HepG2 (cell line): ENCODE data around the gene KCTD13. TPM values are rescaled to one million over a fixed set of nuclear protein-coding genes. Genes with fewer than 3 reads are reported as not detected.
A peak's percentile ranks its signal among the peaks of the same experiment; 100 is the strongest.

Experiments used
- ETS1 ChIP-seq: sonication (generic); formaldehyde crosslinking; IDR thresholded peaks from 2 replicates; pipeline ENCODE4 v1.4.0; 2020; ENCODE audit warnings: missing genetic modification reagents
- FOXM1 ChIP-seq: sonication (generic); formaldehyde crosslinking; IDR thresholded peaks from 2 replicates; pipeline ENCODE4 v1.5.0; 2020; ENCODE audit warnings: missing genetic modification reagents
- GTF2F1 ChIP-seq: fragments of 150-350 bp; IDR thresholded peaks from 2 replicates; pipeline ENCODE4 v1.6.1; 2014; ENCODE audit warnings: low read length
- HMG20B ChIP-seq: conservative IDR thresholded peaks from 2 replicates; pipeline ENCODE4 v1.6.1; 2016; ENCODE audit warnings: missing genetic modification reagents, missing compliant biosample characterization
- HNRNPL ChIP-seq: fragments of 200-400 bp; formaldehyde crosslinking; IDR thresholded peaks from 2 replicates; pipeline ENCODE4 v1.6.1; 2017; ENCODE audit warnings: mild to moderate bottlenecking, low read depth, low read length
- KDM5B ChIP-seq: sonication (generic); formaldehyde crosslinking; IDR thresholded peaks from 2 replicates; pipeline ENCODE4 v1.4.0; 2020; ENCODE audit warnings: missing genetic modification reagents, mild to moderate bottlenecking, borderline replicate concordance
- MTA3 ChIP-seq: sonication (generic); formaldehyde crosslinking; IDR thresholded peaks from 2 replicates; pipeline ENCODE4 v1.4.0; 2020; ENCODE audit warnings: missing genetic modification reagents
- NFYB ChIP-seq: sonication (generic); formaldehyde crosslinking; IDR thresholded peaks from 2 replicates; pipeline ENCODE4 v1.4.0; 2020; ENCODE audit warnings: missing genetic modification reagents
- NPAS2 ChIP-seq: sonication (generic); formaldehyde crosslinking; IDR thresholded peaks from 2 replicates; pipeline ENCODE4 v1.8.0; 2022; ENCODE audit warnings: mild to moderate bottlenecking, missing genetic modification reagents, borderline replicate concordance
- PHB2 ChIP-seq: fragments of 450-650 bp; IDR thresholded peaks from 2 replicates; pipeline ENCODE4 v1.6.1; 2018; ENCODE audit not compliant: partially characterized antibody
- REPIN1 ChIP-seq: sonication (generic); formaldehyde crosslinking; IDR thresholded peaks from 2 replicates; pipeline ENCODE4 v1.8.0; 2022; ENCODE audit warnings: missing genetic modification reagents, low read depth, mild to moderate bottlenecking, borderline replicate concordance
- SALL2 ChIP-seq: sonication (generic); formaldehyde crosslinking; IDR thresholded peaks from 2 replicates; pipeline ENCODE4 v1.8.1; 2023; ENCODE audit warnings: mild to moderate bottlenecking, missing genetic modification reagents, inconsistent platforms
- SAP130 ChIP-seq: IDR thresholded peaks from 2 replicates; pipeline ENCODE4 v1.6.1; 2016; ENCODE audit warnings: low read depth
- SMAD9 ChIP-seq: sonication (generic); formaldehyde crosslinking; IDR thresholded peaks from 2 replicates; pipeline ENCODE4 v1.5.1; 2020; ENCODE audit warnings: mild to moderate bottlenecking, missing genetic modification reagents
- TCF7 ChIP-seq: sonication (generic); IDR thresholded peaks from 2 replicates; pipeline ENCODE4 v1.6.1; 2016; ENCODE audit warnings: antibody characterized with exemption, low read depth
- ZFAT ChIP-seq: sonication (generic); formaldehyde crosslinking; conservative IDR thresholded peaks from 2 replicates; pipeline ENCODE4 v1.8.1; 2023; ENCODE audit warnings: missing genetic modification reagents, inconsistent platforms
- ZFX ChIP-seq: sonication (generic); formaldehyde crosslinking; IDR thresholded peaks from 2 replicates; pipeline ENCODE4 v1.4.0; 2020; ENCODE audit warnings: mild to moderate bottlenecking, low read depth, missing genetic modification reagents, moderate library complexity
- ZMYM4 ChIP-seq: sonication (generic); formaldehyde crosslinking; IDR thresholded peaks from 2 replicates; pipeline ENCODE4 v1.8.1; 2023; ENCODE audit warnings: mild to moderate bottlenecking, missing genetic modification reagents
- ZNF10 ChIP-seq: sonication (generic); formaldehyde crosslinking; IDR thresholded peaks from 2 replicates; pipeline ENCODE4 v1.4.0; 2020; ENCODE audit warnings: mild to moderate bottlenecking, low read depth, missing genetic modification reagents, borderline replicate concordance
- ZNF567 ChIP-seq: sonication (generic); formaldehyde crosslinking; IDR thresholded peaks from 2 replicates; pipeline ENCODE4 v1.8.1; 2023; ENCODE audit warnings: mild to moderate bottlenecking, missing genetic modification reagents, borderline replicate concordance
- ZNF761 ChIP-seq: sonication (generic); formaldehyde crosslinking; conservative IDR thresholded peaks from 2 replicates; pipeline ENCODE4 v1.4.0; 2020; ENCODE audit warnings: mild to moderate bottlenecking, missing genetic modification reagents
- ZNF772 ChIP-seq: sonication (generic); formaldehyde crosslinking; IDR thresholded peaks from 2 replicates; pipeline ENCODE4 v1.5.0; 2020; ENCODE audit warnings: mild to moderate bottlenecking, missing genetic modification reagents
- polyA plus RNA-seq, 8 experiments: library from polyadenylated mRNA; depleted of rRNA in 3 of 8; stranded (reverse) in 7 of 8; unstranded in 1 of 8; fragments of >200 nt; fragmentation: Illumina TruSeq in 4 of 8; extraction: Trizol in 4 of 8; gene quantifications; 2 replicates each; pipeline versions ENCODE4 v1.2.1 to v1.2.3, GENCODE V29; 2011 to 2016; ENCODE audit warnings: low read depth in 4 of 8, missing spikeins in 1 of 8, mixed read lengths in 1 of 8; ENCODE audit not compliant: insufficient read depth in 1 of 8
- total RNA-seq, 5 experiments: library from RNA; depleted of rRNA; stranded (reverse); fragments of >200 nt; fragmentation: Illumina TruSeq; extraction: Trizol; gene quantifications; 2 replicates each; pipeline ENCODE4 v1.2.3, GENCODE V29; 2016; ENCODE audit warnings: low read depth in 1 of 5
- TF ChIP-seq, protein P1 (sequence below): conservative IDR thresholded peaks from 2 replicates; pipeline ENCODE4 v1.6.1; 2018; ENCODE audit warnings: missing genetic modification reagents
- TF ChIP-seq, protein P2 (sequence below): sonication (generic); formaldehyde crosslinking; IDR thresholded peaks from 2 replicates; pipeline ENCODE4 v1.4.0; 2020; ENCODE audit warnings: missing genetic modification reagents

The KCTD13 gene
- total and polyA plus RNA-seq, 2 of the 13 experiments (the other 11 are each of a cell fraction or from before 2014, with no cell fraction given) = 6.3 to 14.7 TPM

DNA sequence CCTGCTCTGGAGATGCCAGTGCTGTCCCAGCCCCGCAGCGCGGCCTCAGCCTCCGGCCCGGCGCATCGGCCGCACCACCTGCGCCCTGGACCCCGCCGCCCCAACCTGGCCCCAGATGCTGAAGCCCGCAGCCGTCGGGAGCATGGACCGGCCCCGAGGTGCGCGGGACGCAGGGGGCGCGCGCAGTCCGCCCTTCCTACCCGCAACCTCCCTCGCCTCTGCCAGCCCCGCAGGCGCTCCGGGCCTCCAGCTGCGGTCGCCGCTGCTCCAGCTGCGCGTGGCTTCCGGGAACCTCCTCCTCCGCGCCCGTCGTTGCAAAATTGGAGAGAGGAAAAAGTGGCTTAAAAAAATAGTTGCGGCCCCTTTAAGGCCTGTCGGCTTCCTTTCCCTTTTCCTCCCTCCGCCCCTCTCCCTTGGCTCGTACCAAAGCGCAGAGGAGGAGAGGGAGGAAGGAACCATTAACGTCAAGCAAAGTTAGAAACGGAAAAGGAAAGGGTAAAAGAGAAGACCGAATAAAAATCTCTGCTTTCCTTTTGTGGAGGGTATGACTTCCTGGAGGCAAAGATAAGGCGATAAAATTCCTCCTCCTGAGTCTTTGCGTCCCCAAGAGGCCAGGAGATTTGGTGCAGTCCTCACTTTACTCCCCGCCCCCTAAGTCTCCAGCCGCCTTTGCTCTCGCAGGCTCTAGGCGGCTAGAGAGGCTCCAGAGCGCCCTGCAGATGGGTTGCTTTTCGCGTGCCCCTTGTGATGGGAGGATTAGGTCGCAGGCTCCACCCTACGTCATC is 63.0 kb downstream of the KCTD13 start, which contains the start of gene CDIPT (continued):
- TF ChIP-seq, protein P1, sequence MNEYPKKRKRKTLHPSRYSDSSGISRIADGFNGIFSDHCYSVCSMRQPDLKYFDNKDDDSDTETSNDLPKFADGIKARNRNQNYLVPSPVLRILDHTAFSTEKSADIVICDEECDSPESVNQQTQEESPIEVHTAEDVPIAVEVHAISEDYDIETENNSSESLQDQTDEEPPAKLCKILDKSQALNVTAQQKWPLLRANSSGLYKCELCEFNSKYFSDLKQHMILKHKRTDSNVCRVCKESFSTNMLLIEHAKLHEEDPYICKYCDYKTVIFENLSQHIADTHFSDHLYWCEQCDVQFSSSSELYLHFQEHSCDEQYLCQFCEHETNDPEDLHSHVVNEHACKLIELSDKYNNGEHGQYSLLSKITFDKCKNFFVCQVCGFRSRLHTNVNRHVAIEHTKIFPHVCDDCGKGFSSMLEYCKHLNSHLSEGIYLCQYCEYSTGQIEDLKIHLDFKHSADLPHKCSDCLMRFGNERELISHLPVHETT = no peak; the same call in 1 of the 2 replicates
- TF ChIP-seq FOXM1 (CRISPR knock-in tag) (0 out of 2 replicates have a peak, but pooled peaks have one; percentile 41), HNRNPL (peak; percentile 28; the same call in 1 of the 2 replicates), HMG20B (CRISPR knock-in tag) (peak; percentile 71; the same call in 1 of the 2 replicates), NPAS2 (CRISPR knock-in tag) (no peak), GTF2F1 (no peak), NFYB (CRISPR knock-in tag) (peak; percentile 56), MTA3 (CRISPR knock-in tag) (no peak), ZMYM4 (peak; percentile 100), ZNF761 (CRISPR knock-in tag) (no peak), ZFX (CRISPR knock-in tag) (peak; percentile 83), ETS1 (no peak), REPIN1 (CRISPR knock-in tag) (peak; percentile 77), SMAD9 (CRISPR knock-in tag) (no peak), TCF7 (peak; percentile 43; the same call in 1 of the 2 replicates), PHB2 (no peak), SAP130 (CRISPR knock-in tag) (peak; percentile 91), ZFAT (no peak), SALL2 (CRISPR knock-in tag) (0 out of 2 replicates have a peak, but pooled peaks have one; percentile 65), ZNF567 (CRISPR knock-in tag) (0 out of 2 replicates have a peak, but pooled peaks have one; percentile 64), KDM5B (CRISPR knock-in tag) (no peak; the same call in 1 of the 2 replicates), ZNF772 (0 out of 2 replicates have a peak, but pooled peaks have one; percentile 72), ZNF10 (CRISPR knock-in tag) (no peak)
- TF ChIP-seq, protein P2, sequence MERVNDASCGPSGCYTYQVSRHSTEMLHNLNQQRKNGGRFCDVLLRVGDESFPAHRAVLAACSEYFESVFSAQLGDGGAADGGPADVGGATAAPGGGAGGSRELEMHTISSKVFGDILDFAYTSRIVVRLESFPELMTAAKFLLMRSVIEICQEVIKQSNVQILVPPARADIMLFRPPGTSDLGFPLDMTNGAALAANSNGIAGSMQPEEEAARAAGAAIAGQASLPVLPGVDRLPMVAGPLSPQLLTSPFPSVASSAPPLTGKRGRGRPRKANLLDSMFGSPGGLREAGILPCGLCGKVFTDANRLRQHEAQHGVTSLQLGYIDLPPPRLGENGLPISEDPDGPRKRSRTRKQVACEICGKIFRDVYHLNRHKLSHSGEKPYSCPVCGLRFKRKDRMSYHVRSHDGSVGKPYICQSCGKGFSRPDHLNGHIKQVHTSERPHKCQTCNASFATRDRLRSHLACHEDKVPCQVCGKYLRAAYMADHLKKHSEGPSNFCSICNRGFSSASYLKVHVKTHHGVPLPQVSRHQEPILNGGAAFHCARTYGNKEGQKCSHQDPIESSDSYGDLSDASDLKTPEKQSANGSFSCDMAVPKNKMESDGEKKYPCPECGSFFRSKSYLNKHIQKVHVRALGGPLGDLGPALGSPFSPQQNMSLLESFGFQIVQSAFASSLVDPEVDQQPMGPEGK (CRISPR knock-in tag) = peak; percentile 70
